Fibroblast of peridontal ligament (primary cell): ENCODE data around the gene JADE2.
"Not testable (repeated sequence)": the region's sequence is repeated elsewhere in the genome, so short reads cannot be mapped to it uniquely, and the experiment has no call there.

Source experiments
- DNase-seq: peaks from one replicate; pipeline ENCODE4 v3.0.0-alpha.2; 2010; ENCODE audit errors: extremely low read depth

The JADE2 gene

DNA sequence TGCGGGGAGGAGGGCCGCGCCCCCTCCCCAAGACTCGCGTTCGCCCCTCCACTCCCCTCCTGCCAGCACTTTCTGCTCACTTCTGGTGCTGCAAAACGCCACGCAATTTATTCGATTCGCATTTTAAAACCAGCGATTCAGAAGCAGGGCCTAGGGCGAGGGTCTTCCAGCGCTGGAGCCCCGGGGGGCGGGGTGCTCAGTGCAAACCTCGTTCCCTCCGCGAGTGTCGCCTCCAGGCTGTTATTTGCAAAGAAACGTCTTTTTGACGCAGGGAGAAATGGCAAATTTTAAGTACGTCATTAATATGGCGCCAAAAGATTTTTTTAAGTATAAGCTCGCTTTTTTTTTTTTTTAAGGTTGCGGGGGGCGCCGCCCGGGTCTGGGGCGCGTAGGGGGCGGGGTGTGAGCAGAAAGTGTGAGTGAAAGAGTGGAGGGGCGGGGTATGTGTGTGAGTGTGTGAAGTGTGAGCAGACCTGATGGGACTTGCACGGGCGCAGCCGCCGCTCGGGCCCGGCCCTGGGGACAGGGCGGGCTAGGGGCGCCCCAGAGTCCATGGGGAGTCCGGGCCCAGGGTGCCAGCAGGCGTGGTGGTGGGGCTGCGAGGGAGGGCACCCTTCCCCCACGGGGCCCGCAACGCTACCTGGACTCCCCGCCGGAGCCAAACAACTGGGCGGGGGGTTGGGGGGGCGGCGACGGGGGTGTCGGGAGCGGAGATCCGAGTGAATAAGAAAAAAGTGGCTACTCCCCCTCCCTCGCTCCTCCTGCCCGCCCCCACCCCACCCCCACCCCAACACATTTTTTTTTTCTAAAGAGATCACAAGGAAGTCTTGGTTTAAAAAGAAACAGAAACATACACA, at the start of gene JADE2:
TSS of gene JADE2 (plus strand) at position 845 of the 857 bp plus-strand sequence. CDS start 10,188 bp downstream, outside the sequence.
- peak; percentile 75 for DNase-seq

DNA sequence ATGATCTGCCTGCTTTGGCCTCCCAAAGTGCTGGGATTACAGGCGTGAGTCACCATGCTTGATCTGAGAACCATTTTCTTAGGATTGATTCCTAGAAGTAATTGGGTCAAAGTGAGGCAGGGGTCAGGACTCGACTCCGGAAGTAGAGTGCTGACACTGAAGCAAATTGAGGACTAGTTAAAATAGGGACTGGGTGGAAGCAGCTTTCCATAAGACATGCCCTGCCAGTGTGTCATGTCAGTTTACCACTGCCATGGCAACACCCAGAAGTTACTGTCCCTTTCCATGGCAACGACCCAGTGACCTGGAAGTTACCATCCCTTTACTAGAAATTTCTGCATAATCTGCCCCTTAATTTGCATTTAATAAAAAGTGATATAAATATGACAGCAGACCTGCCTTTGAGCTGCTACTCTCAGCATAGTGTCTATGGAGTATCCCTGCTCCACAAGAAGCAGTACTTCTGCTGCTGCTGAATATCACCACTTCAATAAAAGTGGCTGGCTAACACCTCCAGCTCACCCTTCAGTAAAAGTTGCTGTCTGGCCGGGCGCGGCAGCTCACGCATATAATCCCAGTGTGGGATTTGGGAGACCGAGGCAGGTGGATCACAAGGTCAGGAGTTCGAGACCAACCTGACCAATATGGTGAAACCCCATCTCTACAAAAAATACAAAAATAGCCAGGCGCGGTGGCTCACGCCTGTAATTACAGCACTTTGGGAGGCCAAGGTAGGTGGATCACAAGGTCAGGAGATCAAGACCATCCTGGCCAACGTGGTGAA, 47.8 kb upstream of the JADE2 start:
- DNase-seq: peak; percentile 8

DNA sequence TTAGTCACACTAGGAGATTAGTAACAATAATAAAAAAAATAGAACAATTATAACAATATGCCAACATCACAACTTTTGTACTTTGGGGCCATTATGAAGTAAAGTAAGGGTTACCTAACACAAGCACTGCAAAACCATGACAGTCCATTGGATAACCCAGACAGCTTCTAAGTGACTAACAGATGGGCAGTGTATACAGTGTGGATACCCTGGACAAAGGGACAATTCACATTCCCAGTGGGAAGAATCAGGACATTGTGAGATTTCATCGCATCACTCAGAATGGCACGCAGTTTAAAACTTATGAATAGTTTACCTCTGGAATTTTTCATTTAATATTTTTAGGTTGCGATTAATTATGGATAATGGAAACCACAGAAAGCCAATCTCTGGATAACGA, 45.6 kb upstream of the JADE2 start:
- no peak for DNase-seq

DNA sequence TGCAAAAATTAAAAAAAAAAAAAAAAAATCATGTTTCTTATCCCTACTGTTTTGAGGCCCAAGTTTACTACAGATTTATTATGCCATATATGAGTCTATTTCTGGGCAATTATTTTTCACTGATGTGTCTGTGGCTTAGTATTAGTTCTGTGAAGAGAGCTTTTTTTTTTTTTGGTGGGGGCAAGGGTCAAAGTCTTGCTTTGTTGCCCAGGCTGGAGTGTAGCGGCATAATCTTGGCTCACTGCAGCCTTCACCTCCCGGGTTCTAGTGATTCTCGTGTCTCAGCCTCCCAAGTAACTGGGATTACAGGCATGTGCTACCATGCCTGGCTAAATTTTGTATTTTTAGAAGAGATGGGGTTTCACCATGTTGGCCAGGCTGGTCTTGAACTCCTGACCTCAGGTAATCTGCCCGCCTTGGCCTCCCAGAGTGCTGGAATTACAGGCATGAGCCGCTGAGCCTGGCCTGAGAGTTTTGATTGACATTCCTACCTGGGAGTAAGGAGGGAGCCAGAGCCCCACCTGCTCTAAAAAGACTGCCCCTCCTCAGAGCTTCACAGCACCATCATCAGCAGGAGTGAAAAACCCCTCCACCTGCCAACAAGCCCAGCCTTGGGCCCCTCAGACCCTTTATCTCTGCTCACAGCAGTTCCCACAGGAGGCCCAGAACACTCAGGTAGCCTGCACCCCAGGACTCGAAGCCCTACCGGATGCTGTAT, 36.1 kb upstream of the JADE2 start:
- DNase-seq: no peak

DNA sequence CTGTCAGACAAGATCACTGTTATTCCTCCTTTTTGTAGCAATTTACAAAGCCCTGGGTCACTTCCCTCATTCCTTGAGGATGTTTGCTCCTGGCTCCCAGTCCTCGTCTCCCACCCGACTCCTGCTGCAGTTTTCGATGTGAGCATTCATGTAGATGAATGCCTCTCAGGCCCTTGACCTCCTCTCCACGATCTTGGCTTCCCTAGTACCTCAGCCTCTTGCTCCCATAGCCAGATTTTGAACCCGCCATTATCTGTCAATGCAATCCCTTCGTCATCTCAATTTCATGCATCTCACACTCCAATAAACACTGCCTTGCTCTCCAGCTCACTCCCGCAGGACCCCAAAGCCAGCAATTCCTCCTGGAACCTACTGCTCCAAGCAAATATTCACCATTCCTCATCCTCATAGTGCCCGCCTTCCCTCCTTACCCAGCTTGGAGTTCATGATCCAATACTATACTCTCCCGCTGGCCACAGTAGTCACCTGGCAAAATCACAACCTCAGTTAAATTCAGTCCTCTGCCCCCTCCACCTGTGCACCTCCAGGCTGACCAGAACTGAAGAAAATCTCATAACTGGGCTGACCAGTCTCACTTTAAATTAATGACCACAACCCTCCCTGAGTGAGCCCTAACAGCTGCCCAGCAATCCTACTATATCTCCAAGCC, 35.1 kb upstream of the JADE2 start:
- DNase-seq: no peak

DNA sequence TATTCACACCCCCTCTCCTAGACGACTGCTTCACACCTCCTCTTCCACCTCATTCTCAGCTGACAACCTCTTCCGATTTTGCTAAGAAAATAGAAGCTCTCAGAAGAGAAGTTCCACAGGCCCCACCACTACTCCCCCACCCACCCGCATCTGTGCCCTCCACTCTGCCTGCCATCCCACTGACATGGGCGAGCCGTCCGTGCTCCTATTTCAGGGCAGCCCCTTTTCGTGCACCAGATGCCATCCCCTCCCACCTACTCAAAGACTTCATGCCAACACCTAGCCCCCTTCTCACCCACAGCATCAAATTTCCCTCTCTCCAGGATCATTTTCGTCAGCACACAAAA, 34.6 kb upstream of the JADE2 start:
- DNase-seq: no peak

DNA sequence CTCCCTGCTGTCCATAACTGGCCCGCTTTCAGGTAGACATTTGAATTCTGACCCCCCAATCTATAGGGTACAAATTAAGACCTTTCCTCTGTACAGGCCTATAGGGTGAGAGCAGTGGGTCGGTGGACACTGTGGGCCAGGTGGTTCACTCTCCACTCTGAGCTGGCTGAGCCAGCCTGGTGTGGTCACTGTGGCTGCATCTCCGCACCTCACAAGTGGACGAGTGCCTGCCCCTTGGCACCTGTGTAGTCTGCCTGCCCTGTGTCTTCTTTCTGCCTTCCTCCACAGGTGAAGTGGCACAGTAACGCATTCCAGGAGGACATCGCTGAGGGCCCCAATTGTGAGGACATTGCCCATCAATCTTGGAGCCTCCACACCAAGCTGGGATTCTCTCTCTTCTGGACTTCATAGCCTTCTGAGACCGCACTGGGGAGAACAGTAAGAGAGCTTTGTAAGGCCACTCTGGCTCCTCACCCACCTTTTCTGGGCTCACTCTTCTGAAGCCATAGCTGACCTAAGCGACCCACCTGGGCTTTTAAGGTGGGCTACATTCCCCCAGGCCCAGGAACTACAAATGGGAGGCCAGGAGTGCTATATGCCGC, 33.5 kb upstream of the JADE2 start:
- DNase-seq: no peak

DNA sequence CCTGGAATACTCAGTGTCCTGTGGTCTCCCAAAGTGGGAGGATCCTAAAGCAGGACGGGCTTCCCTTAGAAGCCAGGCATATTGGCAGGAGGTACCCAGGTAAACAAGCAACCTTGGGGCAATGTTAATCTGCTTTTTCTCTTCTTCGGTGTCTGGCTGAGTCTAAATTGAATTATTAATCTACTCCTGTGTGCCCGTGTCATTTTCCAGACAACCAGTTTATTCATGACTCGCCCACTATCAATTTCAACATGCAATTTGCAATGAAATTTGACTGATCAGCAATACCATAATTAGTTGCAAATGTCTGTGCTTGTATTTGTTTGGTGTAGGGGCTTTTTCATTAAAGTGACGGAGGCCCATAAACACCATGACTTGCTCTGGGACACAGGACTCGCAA, 32.9 kb upstream of the JADE2 start:
- DNase-seq: peak; percentile 51

DNA sequence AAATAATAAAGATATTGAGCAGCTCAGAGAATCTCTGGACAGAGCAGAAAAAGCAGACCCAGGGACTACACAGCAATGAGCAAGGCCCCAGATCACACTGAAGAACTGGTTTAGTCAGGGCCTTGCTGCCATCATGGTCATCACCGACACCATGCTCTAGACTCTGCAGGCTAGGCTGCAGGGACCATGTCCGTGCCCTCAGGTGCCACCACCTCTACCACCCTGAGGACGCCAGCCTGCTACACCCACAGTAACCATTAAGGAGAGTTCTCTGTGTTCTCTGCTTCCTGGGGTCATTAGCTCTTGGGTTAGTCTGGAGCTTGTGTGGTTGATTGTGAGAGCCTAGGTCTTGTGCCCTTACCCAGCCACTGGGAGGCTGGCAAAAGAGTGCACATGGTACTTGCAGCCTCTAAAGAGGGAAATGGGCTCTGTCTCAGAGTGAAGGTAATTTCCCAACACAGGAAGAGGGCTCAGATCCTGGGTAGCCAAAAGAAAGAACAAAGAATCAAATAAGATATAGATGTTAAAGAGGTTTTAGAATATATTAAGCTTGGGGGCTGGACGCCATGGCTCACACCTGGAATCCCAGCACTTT, 31.9 kb upstream of the JADE2 start:
- no peak for DNase-seq

DNA sequence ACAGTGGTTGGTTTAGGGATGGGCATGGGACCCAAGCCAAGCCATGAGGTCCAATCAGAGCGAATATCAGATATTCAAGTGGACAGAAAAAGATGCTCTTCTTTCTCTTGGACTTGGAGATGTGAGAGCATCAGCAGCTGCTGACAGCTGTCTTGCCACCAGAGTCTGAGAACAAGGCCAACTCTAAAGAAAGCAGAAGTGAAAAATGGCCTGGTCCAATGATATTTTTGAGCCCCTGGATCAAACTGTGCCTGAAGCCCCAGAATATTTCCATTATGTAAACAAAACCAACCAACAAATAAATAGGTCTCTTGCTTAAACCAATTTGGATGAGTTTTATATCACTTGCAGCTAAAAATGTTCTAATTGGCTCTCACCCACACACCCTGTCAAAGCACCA, 30.7 kb upstream of the JADE2 start:
- no peak for DNase-seq

DNA sequence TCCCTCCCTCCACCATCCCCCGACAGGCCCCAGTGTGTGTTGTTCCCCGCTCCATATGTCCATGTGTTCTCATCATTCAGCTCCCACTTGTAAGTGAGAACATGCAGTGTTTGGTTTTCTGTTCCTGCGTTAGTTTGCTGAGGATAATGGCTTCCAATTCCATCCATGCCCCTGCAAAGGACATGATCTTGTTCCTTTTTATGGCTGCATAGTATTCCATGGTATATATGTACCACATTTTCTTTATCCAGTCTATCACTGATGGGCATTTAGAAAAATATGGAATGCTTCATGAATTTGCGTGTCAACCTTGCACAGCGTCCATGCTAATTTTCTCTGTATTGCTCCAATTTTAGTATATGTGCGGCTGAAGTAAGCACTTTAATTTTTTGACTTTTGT, 25.6 kb upstream of the JADE2 start:
- not testable (repeated sequence) for DNase-seq

DNA sequence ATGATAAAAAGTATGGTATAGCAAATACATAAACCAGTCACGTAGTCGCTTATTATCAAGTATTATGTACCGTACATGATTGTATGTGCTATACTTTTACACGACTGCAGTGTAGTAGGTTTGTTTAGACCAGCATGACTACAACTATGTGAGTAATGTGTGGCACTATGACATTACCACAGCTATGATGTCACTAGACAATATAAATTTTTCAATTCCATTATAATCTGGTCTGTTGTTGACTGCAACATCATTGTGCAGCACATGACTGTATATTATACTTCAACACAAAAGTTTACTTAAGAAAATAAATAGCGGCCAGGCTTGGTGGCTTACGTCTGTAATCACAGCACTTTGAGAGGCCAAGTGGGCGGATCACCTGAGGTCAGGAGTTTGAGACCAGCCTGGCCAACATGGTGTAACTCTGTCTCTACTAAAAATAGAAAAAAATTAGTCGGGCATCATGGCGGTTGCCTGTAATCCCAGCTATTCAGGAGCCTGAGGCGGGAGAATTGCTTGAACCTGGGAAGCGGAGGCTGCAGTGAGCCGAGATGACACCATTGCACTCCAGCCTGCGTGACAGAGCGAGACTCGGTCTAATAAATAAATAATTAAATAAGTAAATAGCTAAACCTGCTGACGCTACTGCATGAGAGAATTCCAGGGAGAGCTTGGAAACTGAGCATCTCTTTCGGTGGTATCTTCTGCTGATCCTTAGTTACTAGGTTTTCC, 24.6 kb upstream of the JADE2 start:
- DNase-seq: no peak

DNA sequence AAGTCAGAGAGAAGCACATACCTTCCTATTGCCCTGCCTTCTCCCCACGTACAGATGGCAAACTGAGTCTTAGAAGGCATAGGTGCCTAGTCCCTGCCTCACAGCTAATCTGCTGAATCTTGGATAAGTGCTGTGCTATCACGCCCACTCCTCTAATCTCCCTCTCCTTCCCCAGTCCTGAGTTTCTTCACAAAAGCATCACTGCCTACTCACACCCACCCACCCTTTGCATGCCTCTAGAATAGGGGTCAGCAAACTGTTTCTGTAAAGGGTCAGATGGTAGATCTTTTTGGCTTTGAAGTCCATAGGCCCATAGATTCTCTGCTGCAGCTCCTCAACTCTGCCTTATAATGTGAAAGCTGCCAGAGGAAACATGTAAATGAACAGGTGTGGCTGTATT, 23.2 kb upstream of the JADE2 start:
- DNase-seq: no peak

DNA sequence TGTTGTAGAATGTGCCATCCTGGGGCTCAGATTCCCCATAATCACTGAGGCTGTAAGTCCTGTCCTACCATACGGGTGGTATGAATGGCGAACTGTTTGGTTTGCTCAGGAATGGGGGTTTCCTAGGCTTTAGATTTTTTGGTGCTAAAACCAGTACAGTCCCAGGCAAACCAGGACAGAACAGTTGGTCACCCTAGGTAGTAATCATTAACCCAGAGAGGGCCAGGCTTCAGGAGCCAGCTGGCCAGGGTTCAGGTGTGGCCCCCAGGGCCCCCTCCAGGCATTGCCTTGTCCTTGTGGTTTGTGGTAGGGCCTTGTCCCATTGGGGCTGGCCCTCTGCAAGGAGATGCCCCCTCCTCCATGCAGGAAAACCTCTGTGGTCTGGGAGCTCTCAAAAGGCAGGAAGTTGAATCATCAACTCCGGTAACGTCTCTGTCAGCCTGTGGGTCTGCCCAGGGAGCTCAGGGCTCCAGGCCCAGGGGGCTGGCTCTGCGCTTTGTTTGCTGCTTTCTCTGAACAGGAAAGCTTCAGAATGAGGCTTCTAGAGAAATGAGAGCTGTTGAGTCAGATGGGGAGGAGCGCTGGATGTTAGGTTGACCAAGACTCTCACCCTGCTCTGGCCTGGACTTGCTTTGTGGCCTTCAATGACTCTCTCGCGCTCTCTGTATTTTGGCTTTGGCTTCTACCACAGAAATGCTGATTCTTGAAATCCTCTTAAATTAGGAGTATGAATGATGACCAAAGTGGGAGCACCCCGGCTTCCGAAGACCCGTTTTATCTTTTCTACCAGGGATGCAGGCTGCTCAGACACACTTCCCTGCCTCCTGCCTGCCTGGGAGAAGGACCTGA, 22.2 kb upstream of the JADE2 start:
- peak; percentile 97 for DNase-seq

DNA sequence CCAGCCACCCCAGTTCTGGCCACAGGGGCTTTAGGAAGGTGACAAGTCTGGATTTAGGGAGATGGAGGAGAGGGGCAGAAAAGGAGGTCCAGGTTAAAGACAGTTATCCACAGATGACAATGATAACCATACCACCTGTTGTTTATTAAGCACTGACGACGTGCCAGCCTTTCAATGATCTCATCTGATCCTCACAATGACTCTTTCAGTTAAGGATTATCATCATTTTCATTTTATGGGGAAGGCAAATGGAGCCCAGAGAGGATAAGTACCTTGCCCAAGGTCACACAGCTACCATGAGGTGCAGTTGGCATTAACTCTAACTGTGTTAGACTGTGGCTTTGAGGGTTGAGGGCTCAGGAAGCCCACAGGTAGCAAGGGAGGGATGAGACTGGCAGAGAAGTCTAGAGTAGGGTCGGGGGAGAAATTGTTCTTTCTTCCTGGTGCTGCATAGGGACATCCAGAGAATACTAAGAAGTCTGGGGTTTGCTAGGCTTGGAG, 21.5 kb upstream of the JADE2 start:
- peak; percentile 72 for DNase-seq

DNA sequence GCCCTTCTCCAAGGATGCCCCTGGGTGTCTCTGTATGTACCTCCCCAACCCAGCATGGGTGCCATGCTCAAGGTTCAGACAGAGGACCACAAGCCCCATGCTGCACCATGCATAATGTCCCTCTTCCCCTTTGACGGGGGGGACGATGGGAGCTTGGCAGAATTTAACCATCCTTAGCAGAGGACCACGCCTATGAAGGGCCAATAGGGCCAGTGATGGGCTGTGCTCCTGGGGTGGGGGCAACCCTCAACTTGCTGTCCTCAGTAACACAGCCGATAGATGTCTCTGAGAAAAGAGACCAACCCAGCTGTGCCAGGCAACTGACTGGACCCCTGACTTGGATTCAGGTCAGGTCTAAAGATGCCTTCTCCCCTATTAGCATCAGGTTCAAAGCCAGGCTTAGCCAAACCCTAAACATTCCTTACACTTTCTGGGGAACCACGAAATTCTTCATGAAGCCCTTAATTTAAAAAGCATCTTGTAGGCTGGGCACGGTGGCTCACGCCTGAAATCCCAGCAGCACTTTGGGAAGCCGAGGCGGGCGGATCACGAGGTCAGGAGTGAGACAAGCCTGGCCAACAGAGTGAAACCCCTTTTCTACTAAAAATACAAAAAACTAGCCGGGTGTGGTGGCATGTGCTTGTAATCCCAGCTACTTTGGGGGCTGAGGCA, 20.7 kb upstream of the JADE2 start:
- no peak for DNase-seq

DNA sequence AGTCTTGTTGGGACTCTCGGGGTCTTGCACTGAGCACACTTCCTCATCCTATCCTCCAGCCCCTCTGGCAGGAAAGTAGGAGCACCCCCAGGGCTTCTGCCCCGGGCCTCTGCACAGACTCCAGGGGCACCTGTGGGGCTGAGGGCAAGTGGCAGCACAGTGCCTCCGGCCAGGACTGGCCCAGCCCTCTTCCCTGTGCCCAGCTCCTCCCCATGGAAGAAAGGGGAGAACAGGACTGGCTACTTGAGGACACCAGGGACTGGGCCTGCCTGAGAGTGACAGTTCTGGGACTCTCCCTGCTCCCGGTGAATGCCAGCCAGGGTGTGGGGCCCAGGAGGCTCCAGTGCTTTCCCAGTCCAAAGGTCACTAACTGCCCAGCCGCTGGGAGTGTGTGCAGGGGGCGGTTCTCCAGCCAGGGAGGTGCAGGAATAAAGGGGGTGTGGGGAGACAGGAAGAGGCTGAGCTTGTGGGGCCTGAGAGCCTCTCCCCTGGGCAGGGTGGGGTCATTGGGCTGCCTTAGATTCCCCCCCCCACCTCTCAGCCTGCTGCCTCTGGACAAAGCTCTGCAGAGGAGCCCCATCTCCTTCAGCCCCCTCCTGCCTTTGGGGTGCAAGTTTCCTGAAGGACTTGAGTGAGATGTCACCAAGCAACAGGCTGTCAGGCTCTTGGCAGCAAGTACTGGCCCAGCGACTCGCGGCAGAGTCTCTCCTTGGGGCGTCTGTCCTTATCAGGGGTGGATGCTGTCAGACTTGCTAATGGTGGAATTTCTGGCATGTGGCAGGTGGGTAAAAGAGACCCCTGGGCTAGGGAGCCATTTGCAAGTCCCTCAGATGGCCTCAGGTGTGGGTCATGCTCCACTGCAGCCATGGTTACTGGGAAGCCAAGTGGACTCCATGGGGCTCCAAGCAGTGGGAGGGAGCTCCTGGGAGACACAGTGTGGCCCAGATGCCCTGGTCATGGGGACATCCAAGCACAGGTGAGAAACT, 19.1 kb upstream of the JADE2 start:
- DNase-seq: no peak
